H1 (cell line): Measurements from ENCODE around the gene ARL3.

Experiments
- CEBPB ChIP-seq: IDR thresholded peaks from 2 replicates; pipeline ENCODE4 v1.6.1; 2012; ENCODE audit warnings: low read depth, low read length
- POLR2AphosphoS5 ChIP-seq: IDR thresholded peaks from 2 replicates; pipeline ENCODE4 v1.6.1; 2011; ENCODE audit warnings: low read depth, low read length
- ZNF274 ChIP-seq: IDR thresholded peaks from 2 replicates; pipeline ENCODE4 v1.7.0; 2012; ENCODE audit warnings: low read length, borderline replicate concordance; ENCODE audit errors: extremely low read depth
- TF ChIP-seq, protein P1 (sequence below), 3 experiments: IDR thresholded peaks; 1 replicate in 2 of 3; 2 replicates in 1 of 3; pipeline versions ENCODE4 v1.5.1 to v1.6.1; 2011; ENCODE audit warnings: low read length in 3 of 3, mild to moderate bottlenecking in 3 of 3, inconsistent platforms in 2 of 3, low read depth in 1 of 3, moderate library complexity in 1 of 3; ENCODE audit not compliant: insufficient read depth in 1 of 3; ENCODE audit errors: control extremely low read depth in 1 of 3

DNA sequence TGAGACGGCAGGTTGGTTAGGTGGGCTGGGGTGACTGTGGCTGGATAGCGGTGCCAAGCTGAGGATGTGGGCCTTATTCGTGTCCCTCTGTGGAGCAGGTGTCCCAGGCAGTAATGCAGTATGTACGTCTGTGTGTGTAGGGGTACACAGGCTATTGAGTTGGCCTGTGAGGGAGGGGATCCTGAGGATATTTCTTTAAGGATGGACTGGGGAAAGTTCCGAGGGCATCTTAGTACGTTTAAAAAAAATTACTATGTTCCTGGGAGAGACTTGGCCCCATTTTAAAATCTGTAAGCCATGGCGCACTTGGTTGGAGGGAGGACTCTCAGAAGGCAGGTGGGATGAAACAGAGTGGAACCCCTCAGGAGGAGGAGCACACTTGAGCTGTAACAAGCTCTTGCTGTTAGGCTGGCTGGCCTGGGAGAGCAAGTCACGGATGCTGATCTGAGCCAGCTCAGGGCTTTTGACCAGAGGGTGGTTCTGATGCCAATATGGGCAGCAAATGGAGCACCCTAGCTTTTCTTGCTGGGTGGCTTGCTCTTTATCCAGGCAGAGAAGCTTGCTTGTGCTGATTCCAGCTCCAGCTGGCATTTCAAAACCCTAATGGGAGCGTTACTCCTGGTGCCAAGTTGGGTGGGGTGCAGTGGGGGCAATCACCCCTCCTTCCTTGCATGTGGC, 30.3 kb upstream of the ARL3 start:
- TF ChIP-seq, protein P1, sequence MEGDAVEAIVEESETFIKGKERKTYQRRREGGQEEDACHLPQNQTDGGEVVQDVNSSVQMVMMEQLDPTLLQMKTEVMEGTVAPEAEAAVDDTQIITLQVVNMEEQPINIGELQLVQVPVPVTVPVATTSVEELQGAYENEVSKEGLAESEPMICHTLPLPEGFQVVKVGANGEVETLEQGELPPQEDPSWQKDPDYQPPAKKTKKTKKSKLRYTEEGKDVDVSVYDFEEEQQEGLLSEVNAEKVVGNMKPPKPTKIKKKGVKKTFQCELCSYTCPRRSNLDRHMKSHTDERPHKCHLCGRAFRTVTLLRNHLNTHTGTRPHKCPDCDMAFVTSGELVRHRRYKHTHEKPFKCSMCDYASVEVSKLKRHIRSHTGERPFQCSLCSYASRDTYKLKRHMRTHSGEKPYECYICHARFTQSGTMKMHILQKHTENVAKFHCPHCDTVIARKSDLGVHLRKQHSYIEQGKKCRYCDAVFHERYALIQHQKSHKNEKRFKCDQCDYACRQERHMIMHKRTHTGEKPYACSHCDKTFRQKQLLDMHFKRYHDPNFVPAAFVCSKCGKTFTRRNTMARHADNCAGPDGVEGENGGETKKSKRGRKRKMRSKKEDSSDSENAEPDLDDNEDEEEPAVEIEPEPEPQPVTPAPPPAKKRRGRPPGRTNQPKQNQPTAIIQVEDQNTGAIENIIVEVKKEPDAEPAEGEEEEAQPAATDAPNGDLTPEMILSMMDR (IDR thresholded peaks at IDR 0.05; ENCODE audit: control extremely low read depth in 1 of 3, insufficient read depth in 1 of 3, low read depth in 1 of 3, low read length in 3 of 3), result no peak
- TF ChIP-seq POLR2AphosphoS5, result no peak
- TF ChIP-seq CEBPB, result no peak
- no peak for TF ChIP-seq ZNF274
